Kidney capillary endothelial cell (primary cell): ENCODE measurements around the gene AKR7A3.
"Not testable (repeated sequence)": the region's sequence is repeated elsewhere in the genome, so short reads cannot be mapped to it uniquely, and the experiment has no call there.

ENCODE experiments used
- DNase-seq: peaks from one replicate; pipeline ENCODE4 v3.0.0-alpha.2; 2018; ENCODE audit warnings: low spot score

AKR7A3 gene

GRCh38 chr1:19317126-19317910 lies 28.7 kb upstream of the AKR7A3 start:
- no peak for DNase-seq

DNA sequence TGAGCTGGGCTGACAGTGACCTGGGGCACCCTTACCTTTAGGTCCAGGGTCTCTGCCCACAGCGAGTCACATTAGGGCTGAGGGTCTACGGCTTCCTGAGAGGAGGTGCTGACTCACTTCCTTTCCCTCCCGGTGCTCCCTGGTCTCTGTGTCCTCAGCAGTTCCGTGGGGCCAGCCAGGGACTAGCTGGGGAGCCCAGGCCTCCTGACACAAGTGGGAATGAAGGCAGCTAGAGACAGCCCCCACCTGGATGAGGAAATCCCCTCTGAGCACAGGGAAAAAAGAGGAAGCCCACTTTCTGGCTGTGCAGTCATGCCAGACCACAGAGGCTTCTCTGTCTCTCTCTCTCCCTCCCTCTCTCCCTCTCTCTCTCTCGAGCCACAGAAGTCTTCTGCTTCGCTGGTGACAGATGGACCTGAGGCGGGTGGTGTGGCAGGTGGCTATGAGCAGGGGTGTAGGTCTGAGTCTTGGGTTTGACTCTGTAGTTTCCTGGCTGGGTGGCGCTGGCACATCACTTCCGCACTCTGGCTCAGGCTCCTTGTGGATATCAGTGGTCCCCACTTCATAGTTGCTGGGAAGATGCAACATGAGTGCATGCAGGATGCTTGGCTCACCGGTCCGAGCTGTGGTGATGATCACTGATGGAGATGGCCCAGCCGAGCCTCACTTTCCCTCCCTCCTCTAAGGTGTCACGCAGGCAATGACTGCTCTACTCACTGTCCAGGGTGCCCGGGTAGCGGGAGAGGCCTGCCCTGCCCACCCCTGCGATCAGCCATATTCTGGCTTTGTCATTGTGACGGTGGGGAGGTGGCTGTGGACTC lies 27.0 kb upstream of the AKR7A3 start:
- DNase-seq: peak; percentile 46

DNA sequence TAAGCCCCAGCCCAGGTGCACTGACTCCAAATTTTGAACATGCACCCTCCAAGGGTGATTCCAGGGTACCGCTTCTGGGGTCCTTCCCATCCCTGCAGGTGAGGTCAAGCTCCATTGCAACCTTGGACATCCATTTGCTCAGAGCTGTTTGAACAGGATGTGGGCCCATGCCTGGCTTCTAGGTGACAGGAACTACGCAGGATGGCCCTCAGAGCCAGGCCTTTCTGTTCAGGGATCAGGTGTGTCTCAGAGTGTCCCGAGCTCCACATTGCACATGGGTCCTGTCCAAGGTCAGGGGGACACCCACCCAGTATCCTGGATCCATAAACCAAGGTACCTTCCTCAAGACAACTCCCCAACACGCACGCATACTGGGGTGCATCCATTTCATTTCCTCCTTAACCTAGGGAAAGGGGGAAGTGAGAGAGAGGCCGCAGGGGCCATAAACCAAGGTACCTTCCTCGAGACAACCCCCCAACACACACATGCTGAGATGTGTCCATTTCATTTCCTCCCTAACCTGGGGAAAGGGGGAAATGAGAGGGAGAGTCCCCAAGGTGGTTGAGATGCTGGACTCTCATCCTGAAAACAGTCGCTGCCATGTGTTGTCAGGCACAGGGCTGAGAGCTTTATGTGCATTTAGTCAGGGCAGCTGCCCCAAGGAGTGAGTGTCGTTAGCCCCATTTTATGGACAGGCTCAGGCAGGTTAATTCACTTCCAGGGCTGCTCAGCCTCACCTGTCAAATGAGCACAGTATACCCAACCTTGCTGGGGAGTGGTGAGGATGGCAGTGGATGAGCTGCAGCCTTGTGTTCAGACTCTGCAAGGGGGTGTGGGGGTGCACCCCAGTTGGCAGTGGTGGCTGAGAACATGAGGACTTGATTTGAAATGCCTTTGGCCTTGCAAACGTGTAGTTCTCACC lies 25.7 kb upstream of the AKR7A3 start:
- no peak for DNase-seq

- DNase-seq: no peak
Observed at GRCh38 chr1:19313636-19313959, 25.0 kb upstream of the AKR7A3 start.

DNA sequence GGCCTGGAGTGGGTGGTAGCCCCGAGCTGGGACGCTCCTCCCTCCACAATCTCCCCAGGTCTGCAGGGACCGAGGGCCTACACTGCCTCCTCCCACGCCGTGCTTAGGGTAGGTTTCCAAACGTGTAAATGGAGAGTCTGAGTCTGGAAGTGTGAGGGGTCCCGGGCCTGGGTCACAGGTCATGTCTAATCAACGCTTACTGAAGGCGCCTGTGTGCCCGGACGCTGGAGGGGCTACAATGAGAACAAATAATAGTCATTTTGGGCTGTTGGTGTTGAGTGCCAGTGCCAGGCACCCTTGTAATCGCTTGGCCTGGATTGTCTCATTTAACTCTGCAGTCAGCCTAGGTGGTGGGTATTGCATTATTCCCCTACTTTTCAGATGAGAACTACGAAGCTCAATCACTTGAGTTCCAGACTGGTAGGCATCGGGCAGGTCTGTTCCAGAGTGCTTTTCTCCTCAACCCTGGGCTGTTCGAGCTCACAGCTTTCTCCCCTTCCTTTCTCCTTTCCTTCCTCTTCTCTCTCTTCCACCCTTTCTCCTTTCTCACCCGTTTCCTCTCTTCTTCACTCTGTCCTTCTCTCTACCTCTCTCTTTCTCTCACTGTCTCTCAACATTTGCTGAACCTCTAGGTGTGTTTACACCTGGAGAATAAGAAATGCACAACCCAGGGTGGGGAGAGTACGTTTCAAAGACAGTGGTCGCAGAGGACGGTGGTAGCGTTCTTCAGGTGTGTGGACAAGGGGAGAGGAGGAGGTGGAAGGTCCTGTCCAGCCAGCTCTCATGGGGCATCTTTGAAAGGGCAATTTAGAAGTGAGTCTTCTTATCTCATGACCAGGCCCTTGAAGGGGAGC lies 24.4 kb upstream of the AKR7A3 start:
- DNase-seq: no peak

- peak; percentile 85 for DNase-seq
Observed at GRCh38 chr1:19311931-19312781, 23.6 kb upstream of the AKR7A3 start, which contains the start of the genes AKR7A2 and SLC66A1. AKR7A2 (minus strand) TSS chr1:19312144; CDS start chr1:19312124, 20 bp downstream. SLC66A1 (plus strand) TSS chr1:19312326; CDS start chr1:19317678, 5,352 bp downstream.

GRCh38 chr1:19311503-19311930 lies 22.9 kb upstream of the AKR7A3 start:
- DNase-seq: no peak

DNA sequence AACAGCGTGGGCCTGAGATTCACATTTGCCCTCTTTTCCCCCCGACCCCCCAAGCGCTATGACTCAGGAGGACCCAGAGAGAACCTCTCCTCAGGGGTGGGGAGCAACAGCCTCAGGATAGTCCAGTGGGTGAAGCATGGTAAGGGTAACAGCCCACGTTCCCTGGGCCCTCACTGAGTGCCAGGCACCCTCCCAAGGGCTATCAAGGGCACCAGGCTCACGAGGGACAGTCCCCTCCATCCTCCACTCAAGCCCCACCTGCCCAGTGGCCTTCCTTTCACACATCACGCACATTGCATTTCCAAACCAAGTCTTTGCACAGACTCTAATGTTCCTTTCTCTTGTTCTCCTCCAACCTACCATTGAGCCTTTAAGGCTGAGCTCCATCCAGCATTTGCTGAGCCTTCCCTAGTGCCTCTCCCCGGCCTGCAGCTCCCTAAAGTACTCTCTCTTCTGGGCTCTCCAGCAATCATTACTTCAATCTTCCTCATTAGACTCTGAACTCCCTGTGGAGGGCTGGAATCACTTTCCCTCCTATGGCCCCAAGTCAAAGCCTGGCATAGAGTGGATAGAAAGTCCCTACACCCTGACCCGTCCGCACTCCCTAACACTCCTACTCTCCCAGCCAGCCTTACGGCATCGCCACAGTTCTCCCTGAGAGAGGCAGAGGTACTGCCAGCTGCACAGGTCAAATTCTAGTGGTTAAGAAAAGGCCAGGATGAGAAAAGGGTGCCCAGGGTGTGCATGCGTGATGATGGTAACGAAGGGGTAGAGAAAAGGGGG lies 22.3 kb upstream of the AKR7A3 start:
- DNase-seq: no peak

GRCh38 chr1:19310061-19310460 lies 21.5 kb upstream of the AKR7A3 start:
- DNase-seq: no peak

DNA sequence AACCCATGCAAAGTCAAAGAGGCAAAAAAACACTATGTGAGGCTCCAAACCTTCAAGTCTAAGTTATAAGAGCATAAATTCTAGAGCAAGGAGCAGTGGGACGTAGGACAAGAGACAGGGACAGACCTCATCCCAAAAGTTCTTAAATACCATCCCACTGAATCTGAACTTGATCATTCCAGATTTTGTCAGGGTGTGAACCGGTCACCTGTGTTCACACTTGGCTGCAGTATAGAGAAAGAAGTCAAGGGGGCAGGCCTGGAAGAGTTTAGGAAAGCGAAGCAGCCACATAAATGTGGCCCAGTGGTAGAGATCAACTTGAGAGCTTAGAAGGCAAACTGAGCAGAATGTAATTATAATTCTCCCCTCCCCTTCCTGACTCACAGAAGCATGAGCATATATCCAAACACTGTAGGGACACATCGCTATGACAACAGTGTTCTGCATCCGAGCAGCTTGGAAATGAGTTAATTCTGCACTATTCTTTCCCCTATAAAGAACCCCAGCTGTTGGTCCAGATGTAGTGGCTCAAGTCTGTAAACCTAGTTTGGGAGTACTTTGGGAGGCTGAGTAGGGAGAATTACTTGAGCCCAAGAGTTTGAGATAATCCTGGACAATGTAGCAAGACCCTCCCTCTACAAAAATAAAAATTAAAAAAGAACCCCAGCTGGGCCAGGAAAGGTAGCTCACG lies 20.7 kb upstream of the AKR7A3 start:
- DNase-seq: no peak

GRCh38 chr1:19308509-19308907 lies 19.9 kb upstream of the AKR7A3 start:
- DNase-seq: no peak

- DNase-seq: no peak
Observed at GRCh38 chr1:19307794-19308508, 19.4 kb upstream of the AKR7A3 start.

GRCh38 chr1:19306941-19307340 lies 18.4 kb upstream of the AKR7A3 start:
- DNase-seq: no peak

DNA sequence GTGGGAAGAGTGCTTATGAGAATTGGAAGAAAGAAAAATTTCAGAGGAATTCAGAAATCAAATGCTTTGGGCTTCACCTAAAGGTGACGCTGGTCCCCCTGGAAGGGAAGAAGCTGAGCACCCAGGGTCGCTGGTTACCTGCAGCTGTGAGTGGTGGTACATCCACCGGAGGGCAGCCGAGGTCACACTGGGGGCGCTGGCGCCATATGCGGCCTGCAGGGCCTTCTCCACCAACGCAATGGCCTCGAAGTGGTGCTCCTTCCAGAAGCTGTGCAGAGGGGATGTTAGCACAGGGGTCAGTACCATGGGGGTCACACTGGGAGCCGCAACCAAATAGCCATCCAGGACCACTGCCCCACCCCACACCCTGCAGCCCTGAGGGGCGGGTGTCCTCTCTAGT lies 17.3 kb upstream of the AKR7A3 start:
- DNase-seq: no peak

GRCh38 chr1:19304081-19304480 lies 15.5 kb upstream of the AKR7A3 start:
- not testable (repeated sequence) for DNase-seq

GRCh38 chr1:19300211-19300610 lies 11.6 kb upstream of the AKR7A3 start:
- DNase-seq: no peak

DNA sequence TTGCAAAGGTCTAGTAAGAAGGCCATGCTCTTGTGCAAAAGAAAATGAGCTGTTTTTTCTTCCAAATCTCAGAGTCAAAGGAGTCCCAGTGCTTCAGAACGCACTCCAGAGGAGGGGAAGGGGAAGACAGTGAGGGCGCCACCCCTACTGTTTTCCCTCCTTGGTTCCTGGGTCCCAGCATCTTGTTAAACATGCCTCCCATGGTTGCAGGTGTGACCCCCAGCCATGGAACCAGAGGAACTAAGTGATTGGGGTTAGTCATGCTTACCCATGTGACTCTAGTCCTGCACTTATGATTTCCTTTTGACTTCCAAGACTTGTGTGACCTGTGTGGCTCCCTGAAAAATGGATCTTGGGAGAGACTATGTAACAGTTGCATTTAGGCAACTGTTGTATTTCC lies 6.1 kb upstream of the AKR7A3 start:
- no peak for DNase-seq

- DNase-seq: no peak
Observed at GRCh38 chr1:19289244-19289643, 674 bp upstream of the AKR7A3 start.
